ENCODE measurements around the gene COX6A2. TPM values are rescaled to one million over a fixed set of nuclear protein-coding genes. Genes with fewer than 3 reads are reported as not detected.

The COX6A2 gene
- total and polyA plus RNA-seq, 8 donors, result 0.67 TPM; not detected in 7

GRCh38 chr16:31393056-31393455 is 35.1 kb downstream of the COX6A2 start, which contains the start of gene ITGAD:
TSS of gene ITGAD (plus strand) at chr16:31393335. CDS start at chr16:31393361, 26 bp downstream.
- no peak for ATAC-seq
- TF ChIP-seq CTCF (IDR thresholded peaks at IDR 0.05), result no peak
- DNase-seq, result no peak

GRCh38 chr16:31390504-31391041 is 37.6 kb downstream of the COX6A2 start:
- H3K36me3 ChIP-seq, result no peaks in the 10 kb centered on the region
- H3K4me1 ChIP-seq, result no peaks in the 10 kb centered on the region
- no peak overlapping the region for H3K4me3 ChIP-seq
- ATAC-seq (no peak), DNase-seq (no peak)
- no peak overlapping the region for H3K27ac ChIP-seq
- H3K9me3 ChIP-seq, result no peaks in the 10 kb centered on the region
- peaks cover 0 to 30% of the 10 kb centered on the region in 2 donors for H3K27me3 ChIP-seq
- intact Hi-C loops (cut with DNase I), result no loop called here
- TF ChIP-seq CTCF (IDR thresholded peaks at IDR 0.05), result no peak

More at GRCh38 chr16:31393056-31393455, 35.1 kb downstream of the COX6A2 start, which contains the start of gene ITGAD:
- Histone ChIP-seq H3K36me3 (no peaks in the 10 kb centered on the region), H3K27me3 (peaks cover 0 to 23% of the 10 kb centered on the region in 2 donors), H3K9me3 (no peaks in the 10 kb centered on the region), H3K4me3 (no peak within 1 kb of the TSS), H3K4me1 (peaks cover 0 to 4% of the 10 kb centered on the region in 2 donors), H3K27ac (no peak within 1 kb of the TSS)
- intact Hi-C loops (cut with DNase I), result no loop called here

- ATAC-seq (no peak), DNase-seq (no peak)
- H3K4me1 ChIP-seq, result no peaks in the 10 kb centered on the region
- no peaks in the 10 kb centered on the region for H3K36me3 ChIP-seq
- H3K27me3 ChIP-seq, result peaks cover 0 to 38% of the 10 kb centered on the region in 2 donors
- H3K9me3 ChIP-seq, result no peaks in the 10 kb centered on the region
- TF ChIP-seq CTCF (IDR thresholded peaks at IDR 0.05), result no peak
- H3K4me3 ChIP-seq, result no peak overlapping the region
- intact Hi-C loops (cut with DNase I), result no loop called here
- H3K27ac ChIP-seq, result no peak overlapping the region
Observed at GRCh38 chr16:31388535-31388934, 39.6 kb downstream of the COX6A2 start.

- ATAC-seq, result peak; percentile 30
Observed at GRCh38 chr16:31386157-31386984, 41.8 kb downstream of the COX6A2 start.

More at GRCh38 chr16:31386157-31386984, 41.8 kb downstream of the COX6A2 start:
- no peak for TF ChIP-seq CTCF (IDR thresholded peaks at IDR 0.05)
- no peak for DNase-seq
- intact Hi-C loops (cut with DNase I), result no loop called here
- Histone ChIP-seq H3K4me1 (no peaks in the 10 kb centered on the region), H3K36me3 (peaks cover 0 to 18% of the 10 kb centered on the region in 2 donors), H3K9me3 (no peaks in the 10 kb centered on the region), H3K27ac (no peak overlapping the region), H3K27me3 (peaks cover 0 to 46% of the 10 kb centered on the region in 2 donors), H3K4me3 (no peak overlapping the region)
